GM19328 (cell line): ENCODE data around the gene RASA3.

ENCODE experiments used
- ATAC-seq: cut with Tn5 transposase; IDR thresholded peaks from one replicate; pipeline ENCODE4 v1.9.1; 2021; ENCODE audit warnings: mild to moderate bottlenecking, moderate library complexity; ENCODE audit not compliant: unreplicated experiment

The RASA3 gene

GRCh38 chr13:114011226-114011625 lies 121.2 kb downstream of the RASA3 start:
- no peak for ATAC-seq

- ATAC-seq, result no peak
Observed at GRCh38 chr13:114010401-114011101, 121.9 kb downstream of the RASA3 start.

- no peak for ATAC-seq
Observed at GRCh38 chr13:114009590-114010400, 122.6 kb downstream of the RASA3 start.

- no peak for ATAC-seq
Observed at GRCh38 chr13:114008964-114009589, 123.3 kb downstream of the RASA3 start.

GRCh38 chr13:114007566-114007965 lies 124.9 kb downstream of the RASA3 start:
- ATAC-seq, result no peak

- ATAC-seq, result no peak
Observed at GRCh38 chr13:114005206-114005724, 127.2 kb downstream of the RASA3 start.

- no peak for ATAC-seq
Observed at GRCh38 chr13:114004420-114005205, 127.8 kb downstream of the RASA3 start.

DNA sequence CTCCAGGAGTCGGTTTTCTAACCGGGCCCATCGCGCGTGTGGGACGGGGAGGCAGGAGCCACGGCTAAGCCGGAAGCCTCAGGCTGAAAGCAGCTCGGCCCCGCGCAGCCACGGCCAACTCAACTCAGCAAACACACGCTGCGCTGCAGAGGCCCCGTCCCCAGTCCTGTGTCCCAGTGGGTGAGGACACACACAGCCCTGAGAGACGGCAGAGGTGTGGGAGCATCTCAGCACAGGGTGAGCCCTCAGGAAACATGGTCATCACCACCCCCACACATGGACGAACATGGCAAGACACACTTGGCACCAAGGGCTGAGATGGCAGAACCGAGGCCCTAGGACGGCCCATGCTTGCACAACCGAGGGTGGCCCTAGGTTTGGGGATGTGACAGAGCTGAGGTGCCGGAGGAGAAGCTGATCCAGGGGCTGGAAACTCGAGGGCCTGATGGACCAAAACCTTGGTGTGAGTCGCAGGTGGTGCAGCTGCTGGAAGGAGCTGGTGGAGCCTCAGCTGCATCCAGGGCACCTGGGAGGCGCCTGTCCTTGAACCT lies 129.6 kb downstream of the RASA3 start:
- ATAC-seq, result no peak

DNA sequence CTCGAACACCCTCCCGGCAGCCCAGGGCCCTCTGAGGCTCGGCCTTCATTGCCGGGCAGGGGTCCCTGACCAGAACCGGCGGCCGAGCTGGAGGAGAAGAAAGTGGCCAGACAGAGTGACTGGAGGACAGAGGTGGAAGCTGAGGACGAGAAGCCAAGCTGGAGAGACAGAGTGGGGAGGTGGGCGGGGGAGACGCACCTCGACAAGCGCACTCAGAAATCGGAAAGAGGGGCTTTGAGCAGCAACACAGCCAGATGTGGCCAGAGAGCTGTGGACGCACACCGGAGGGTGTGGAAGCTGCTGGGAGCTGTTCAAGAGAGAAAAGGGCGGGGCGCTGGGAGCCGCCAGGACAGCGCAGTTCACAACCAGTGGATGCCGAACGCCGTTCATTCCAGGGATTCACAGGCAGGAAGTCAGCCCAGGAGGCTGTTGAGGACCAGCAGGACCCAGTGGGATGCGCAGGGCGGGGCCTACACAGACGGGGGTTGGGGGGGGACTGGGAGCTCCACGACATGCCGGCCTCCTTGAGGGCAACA lies 130.3 kb downstream of the RASA3 start:
- ATAC-seq, result no peak

DNA sequence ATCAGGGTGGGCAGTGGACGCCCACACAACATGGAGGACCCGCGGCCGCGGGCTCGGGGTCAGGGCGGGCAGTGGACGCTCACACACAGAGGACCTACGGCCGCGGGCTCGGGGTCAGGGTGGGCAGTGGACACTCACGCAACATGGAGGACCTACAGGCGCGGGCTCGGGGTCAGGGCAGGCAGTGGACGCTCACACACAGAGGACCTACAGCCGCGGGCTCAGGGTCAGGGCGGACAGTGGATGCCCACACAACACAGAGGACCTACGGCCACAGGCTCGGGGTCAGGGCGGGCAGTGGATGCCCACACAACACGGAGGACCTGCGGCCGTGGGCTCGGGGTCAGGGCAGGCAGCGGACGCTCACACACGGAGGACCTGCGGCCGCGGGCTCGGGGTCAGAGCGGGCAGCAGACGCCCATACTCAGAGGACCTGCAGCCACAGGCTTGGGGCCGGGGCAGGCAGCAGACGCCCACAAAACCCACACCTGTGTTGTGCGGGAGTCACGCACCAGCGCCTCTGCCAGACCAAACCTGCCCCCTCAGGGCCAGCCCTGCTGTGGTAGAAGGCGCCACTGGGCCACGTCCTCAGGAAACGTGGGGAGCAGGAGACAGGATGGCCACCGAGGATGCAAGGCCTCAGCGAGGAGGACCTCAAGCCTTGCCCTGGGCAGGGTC lies 131.0 kb downstream of the RASA3 start:
- no peak for ATAC-seq

DNA sequence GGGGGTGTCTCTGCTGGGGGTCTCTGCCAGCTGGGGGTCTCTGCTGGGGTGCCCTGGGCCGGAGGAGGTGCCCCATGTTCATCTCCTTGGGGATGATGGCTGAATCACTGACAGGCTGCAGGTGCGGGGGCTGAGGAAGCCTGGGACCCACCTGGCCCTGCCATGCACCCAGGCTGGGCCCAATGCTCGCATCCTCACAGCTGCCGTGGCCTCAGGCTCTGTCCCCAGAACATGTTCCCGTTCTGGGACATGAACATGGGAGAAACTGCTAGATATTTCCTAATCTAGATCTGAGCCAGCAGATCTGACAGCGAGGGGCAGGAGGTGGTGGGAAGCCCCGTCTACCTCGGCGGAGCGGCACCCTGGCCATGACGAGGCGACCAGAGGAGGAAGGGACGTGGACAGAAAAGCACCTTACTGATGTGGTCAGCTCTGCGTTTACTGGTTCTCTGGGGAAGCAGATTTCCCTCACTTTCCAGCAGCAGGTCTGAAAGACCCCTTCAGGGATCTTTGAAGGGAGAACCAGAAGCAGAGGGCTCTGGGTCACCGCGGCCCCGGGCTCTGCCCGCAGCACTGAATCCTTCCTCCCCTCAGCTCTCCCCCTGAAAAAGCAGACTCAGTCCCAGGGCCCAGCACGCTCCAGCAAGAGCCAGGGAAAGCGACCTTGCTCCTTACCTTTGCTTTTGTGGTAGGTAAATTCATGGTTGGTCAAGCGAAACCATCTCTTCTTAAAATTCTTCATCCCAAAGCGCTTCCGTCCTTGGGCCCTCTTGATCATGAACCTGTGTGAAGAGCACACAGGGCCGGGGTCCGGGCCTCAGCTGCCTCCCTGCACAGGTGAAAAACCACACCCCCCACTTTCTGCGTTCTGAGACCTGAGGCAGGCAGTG lies 132.0 kb downstream of the RASA3 start:
- no peak for ATAC-seq

- ATAC-seq, result no peak
Observed at GRCh38 chr13:113999618-113999910, 132.9 kb downstream of the RASA3 start.

DNA sequence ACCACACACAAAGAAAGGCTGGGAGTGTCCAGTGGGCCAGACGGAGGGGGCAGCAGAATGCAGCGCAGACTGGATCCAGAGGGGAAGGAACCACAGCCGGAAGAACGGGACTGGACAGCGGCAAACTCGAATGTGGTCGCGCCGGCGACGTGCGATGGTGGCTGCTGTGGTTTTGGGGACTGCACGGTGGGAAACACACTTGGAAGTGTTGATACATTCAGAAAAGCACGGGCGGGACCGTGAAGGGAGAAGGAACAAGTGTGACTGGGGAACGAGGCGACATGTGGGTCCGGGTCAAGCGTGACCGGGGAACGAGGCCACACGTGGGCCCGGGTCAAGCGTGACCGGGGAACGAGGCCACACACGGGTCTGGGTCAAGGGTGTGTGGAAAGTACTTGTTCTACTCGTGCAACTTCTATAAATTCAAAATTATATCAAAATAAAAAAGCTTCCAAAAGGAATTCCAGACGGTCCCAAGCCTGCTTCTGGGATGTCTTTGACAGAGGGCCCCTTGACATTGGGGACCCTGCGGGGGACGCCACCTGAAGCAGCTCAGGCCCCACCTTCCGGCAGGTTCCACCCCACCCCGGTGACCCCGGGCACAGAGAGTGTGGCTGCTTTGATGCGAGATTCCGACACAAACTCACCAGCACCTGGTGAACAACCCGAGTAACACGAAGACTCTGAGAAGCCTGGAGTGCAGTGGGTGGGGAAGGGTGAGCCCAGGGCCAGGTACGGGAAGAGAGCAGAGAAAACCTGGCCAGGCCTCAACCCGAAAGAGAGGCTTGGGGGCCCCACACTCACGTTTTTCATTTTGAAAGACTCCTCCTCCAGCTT lies 133.4 kb downstream of the RASA3 start:
- no peak for ATAC-seq

GRCh38 chr13:113997845-113998751 lies 134.3 kb downstream of the RASA3 start:
- no peak for ATAC-seq

- ATAC-seq, result no peak
Observed at GRCh38 chr13:113996912-113997745, 135.3 kb downstream of the RASA3 start.
